Pancreas (tissue), 10 donors: ENCODE data around the gene SWAP70. TPM values are rescaled to one million over a fixed set of nuclear protein-coding genes. Genes with fewer than 3 reads are reported as not detected.

ENCODE experiments used
- ATAC-seq, 4 donors: fragments of 200-7000 bp; cut with Tn5 transposase; one replicate each; pipeline versions ENCODE4 v1.8.0 to v1.9.1; 2020; ENCODE audit warnings: mild to moderate bottlenecking in 4 of 4, moderate library complexity in 4 of 4
- DNase-seq, 6 donors: peaks; one replicate each; pipeline ENCODE4 v3.0.0-alpha.2; 2020
- FAIRE-seq: peaks from 2 replicates; lab custom pipeline; 2012; peaks lifted over from hg19 to GRCh38; lab: Jason Lieb, UNC
- H3K27ac ChIP-seq, 4 donors: fragments of 200-600 bp; sonication (generic); 1 replicate in 3 of 4; 2 replicates in 1 of 4; pipeline versions ENCODE4 v1.5.0 to v1.8.0; 2020
- H3K27me3 ChIP-seq, 4 donors: fragments of 200-600 bp; one replicate each; pipeline ENCODE4 v1.8.0; 2021
- H3K36me3 ChIP-seq, 3 donors: fragments of 200-600 bp; sonication (generic) in 1 of 3; one replicate each; pipeline versions ENCODE4 v1.5.0 to v1.8.0; 2020 to 2021
- H3K4me1 ChIP-seq, 3 donors: fragments of 200-600 bp; one replicate each; pipeline ENCODE4 v1.8.0; 2021
- H3K4me3 ChIP-seq, 4 donors: fragments of 200-600 bp; sonication (generic) in 2 of 4; one replicate each; pipeline versions ENCODE4 v1.5.0 to v1.8.0; 2020 to 2021
- H3K9me3 ChIP-seq, 4 donors: fragments of 200-600 bp; one replicate each; pipeline ENCODE4 v1.8.0; 2021
- CTCF ChIP-seq, 4 donors: fragments of 200-600 bp; sonication (generic) in 3 of 4; IDR thresholded peaks; one replicate each; pipeline versions ENCODE4 v1.5.0 to v1.8.0; 2021; ENCODE audit warnings: antibody characterized with exemption in 4 of 4
- WGBS, 2 donors: extraction: QIAGEN DNeasy Blood & Tissue Kit; methylation state at CpG; one replicate each; pipeline ENCODE4 v1.1.7; 2013; 5-methylcytosine and 5-hydroxymethylcytosine counted together
- intact Hi-C, 3 donors: fragments of 100-400 bp; cut with DNase I; formaldehyde crosslinking; loops; one replicate each; pipeline versions ENCODE4 v1.11.1 to v1.14.2; 2022
- polyA plus RNA-seq, 2 donors: library from polyadenylated mRNA; stranded (reverse); fragments of 200-250 nt; gene quantifications; one replicate each; pipeline ENCODE4 v1.2.3, GENCODE V29; 2013
- total RNA-seq, 6 donors: library from RNA; stranded (reverse); fragmentation: NEBNext Ultra II Directional in 4 of 6; extraction: Animal tissue kit (Norgen Biotek cat#: 25700) in 4 of 6; gene quantifications; one replicate each; pipeline versions ENCODE4 v1.2.1 to v1.2.4, GENCODE V29; 2021 to 2023
- donor health status: healthy with polysubstance abuse.
- donor health status: DM: no; HTN: no; CAD: no; lungs with moderate emphysema.
- donor health status: DM: no; HTN: no; CAD: no.
- donor health status: control.
- donor health status: control.
- donor health status: Bipolar disorder and iron deficiency.
- donor health status: DM: yes; HTN: yes; CAD: no.
- donor health status: DM: no; HTN: no; CAD: no.
- donor health status: DM: no; HTN: no; CAD: no.
- donor health status: DM: yes; HTN: yes; CAD: no.

Gene SWAP70
- total and polyA plus RNA-seq, 8 donors: 4.8 to 22.3 (median 10.3) TPM

GRCh38 chr11:9761441-9761945, 97.6 kb downstream of the SWAP70 start:
- no peak for FAIRE-seq
- Histone ChIP-seq H3K36me3 (no peaks in the 10 kb centered on the region), H3K4me1 (peaks cover 6 to 11% (median 10%) of the 10 kb centered on the region in 3 donors), H3K27me3 (no peaks in the 10 kb centered on the region), H3K4me3 (no peak overlapping the region), H3K27ac (no peak overlapping the region), H3K9me3 (no peaks in the 10 kb centered on the region)
- no peak for DNase-seq
- no peak for TF ChIP-seq CTCF (IDR thresholded peaks at IDR 0.05)
- WGBS, 2 donors: 69 to 74% methylated on average over 6 of the region's 6 CpGs
- intact Hi-C loops: no loop called here
- ATAC-seq: no peak

- H3K27ac ChIP-seq: no peak overlapping the region
- intact Hi-C loops: no loop called here
Measured at GRCh38 chr11:9762531-9762930, 98.7 kb downstream of the SWAP70 start.

GRCh38 chr11:9763301-9763700, 99.4 kb downstream of the SWAP70 start:
- H3K4me1 ChIP-seq: peaks cover 6 to 11% (median 10%) of the 10 kb centered on the region in 3 donors
- H3K27me3 ChIP-seq: no peaks in the 10 kb centered on the region
- no peak for TF ChIP-seq CTCF (IDR thresholded peaks at IDR 0.05)
- FAIRE-seq (no peak), ATAC-seq (no peak), DNase-seq (no peak)
- WGBS, 2 donors: 81 to 86% methylated on average over 1 of the region's 1 CpG
- no peak overlapping the region for H3K4me3 ChIP-seq
- no peak overlapping the region for H3K27ac ChIP-seq
- H3K36me3 ChIP-seq: no peaks in the 10 kb centered on the region
- intact Hi-C loops: no loop called here
- H3K9me3 ChIP-seq: no peaks in the 10 kb centered on the region

More at GRCh38 chr11:9762531-9762930, 98.7 kb downstream of the SWAP70 start:
- DNase-seq: no peak
- H3K4me1 ChIP-seq: peaks cover 6 to 11% (median 10%) of the 10 kb centered on the region in 3 donors
- no peak for ATAC-seq
- H3K9me3 ChIP-seq: no peaks in the 10 kb centered on the region
- no peak for FAIRE-seq
- no peak for TF ChIP-seq CTCF (IDR thresholded peaks at IDR 0.05)
- no peaks in the 10 kb centered on the region for H3K27me3 ChIP-seq
- no peak overlapping the region for H3K4me3 ChIP-seq
- 83 to 90% methylated on average over 4 of the region's 4 CpGs for whole genome bisulfite sequencing, 2 donors
- H3K36me3 ChIP-seq: no peaks in the 10 kb centered on the region

GRCh38 chr11:9765320-9766101, 101.6 kb downstream of the SWAP70 start:
- no peaks in the 10 kb centered on the region for H3K36me3 ChIP-seq
- TF ChIP-seq CTCF (IDR thresholded peaks at IDR 0.05): no peak
- FAIRE-seq (no peak), ATAC-seq (peak in 3 of 4 donors; percentile 64 to 72 (median 68)), DNase-seq (peak in 1 of 6 donors; percentile 16)
- WGBS, 2 donors: 77 to 84% methylated on average over 5 of the region's 5 CpGs
- intact Hi-C loops: no loop called here
- H3K4me1 ChIP-seq: no peaks in the 10 kb centered on the region
- no peak overlapping the region for H3K4me3 ChIP-seq
- H3K27me3 ChIP-seq: no peaks in the 10 kb centered on the region
- no peaks in the 10 kb centered on the region for H3K9me3 ChIP-seq
- peak overlapping the region in 1 of 4 donors; percentile 22 for H3K27ac ChIP-seq

- H3K27me3 ChIP-seq: no peaks in the 10 kb centered on the region
- no peak overlapping the region for H3K4me3 ChIP-seq
- 88 to 96% methylated on average over 4 of the region's 4 CpGs for WGBS, 2 donors
- H3K9me3 ChIP-seq: no peaks in the 10 kb centered on the region
- no peak for FAIRE-seq
- intact Hi-C loops: no loop called here
- no peak overlapping the region for H3K27ac ChIP-seq
- TF ChIP-seq CTCF (IDR thresholded peaks at IDR 0.05): no peak
- no peak for DNase-seq
- ATAC-seq: no peak
- H3K4me1 ChIP-seq: no peaks in the 10 kb centered on the region
- H3K36me3 ChIP-seq: no peaks in the 10 kb centered on the region
Measured at GRCh38 chr11:9769621-9770020, 105.7 kb downstream of the SWAP70 start.
